ENCODE measurements around the gene LRRC74A.

The LRRC74A gene

GRCh38 chr14:76826122-76826521 lies at the start of gene LRRC74A:
Gene LRRC74A, plus strand, starts transcription at chr14:76826408. Its CDS starts 290 bp downstream, at chr14:76826698.
- DNase-seq (ENCODE audit: low read depth in 2 of 2) = no peak

GRCh38 chr14:76776428-76777251 lies 49.6 kb upstream of the LRRC74A start:
- no peak for DNase-seq (ENCODE audit: low read depth in 2 of 2)

- DNase-seq (ENCODE audit: low read depth in 2 of 2) = no peak
Observed at GRCh38 chr14:76777721-76778120, 48.5 kb upstream of the LRRC74A start.

GRCh38 chr14:76778546-76779215 lies 47.5 kb upstream of the LRRC74A start:
- no peak for DNase-seq (ENCODE audit: low read depth in 2 of 2)

- DNase-seq (ENCODE audit: low read depth in 2 of 2) = no peak
Observed at GRCh38 chr14:76779221-76780057, 46.8 kb upstream of the LRRC74A start.

GRCh38 chr14:76780058-76780345 lies 46.2 kb upstream of the LRRC74A start:
- DNase-seq (ENCODE audit: low read depth in 2 of 2) = no peak

- no peak for DNase-seq (ENCODE audit: low read depth in 2 of 2)
Observed at GRCh38 chr14:76780360-76780759, 45.8 kb upstream of the LRRC74A start.

- no peak for DNase-seq (ENCODE audit: low read depth in 2 of 2)
Observed at GRCh38 chr14:76780875-76781647, 45.1 kb upstream of the LRRC74A start.

- DNase-seq (ENCODE audit: low read depth in 2 of 2) = no peak
Observed at GRCh38 chr14:76781648-76782051, 44.6 kb upstream of the LRRC74A start.

- DNase-seq (ENCODE audit: low read depth in 2 of 2) = no peak
Observed at GRCh38 chr14:76782115-76782884, 43.9 kb upstream of the LRRC74A start.

- DNase-seq (ENCODE audit: low read depth in 2 of 2) = no peak
Observed at GRCh38 chr14:76782885-76783566, 43.2 kb upstream of the LRRC74A start.

- no peak for DNase-seq (ENCODE audit: low read depth in 2 of 2)
Observed at GRCh38 chr14:76784266-76784874, 41.8 kb upstream of the LRRC74A start.

- DNase-seq (ENCODE audit: low read depth in 2 of 2) = peak in 1 of 2 donors; percentile 46
Observed at GRCh38 chr14:76784881-76785280, 41.3 kb upstream of the LRRC74A start.

- DNase-seq (ENCODE audit: low read depth in 2 of 2) = no peak
Observed at GRCh38 chr14:76786601-76787000, 39.6 kb upstream of the LRRC74A start.

- DNase-seq (ENCODE audit: low read depth in 2 of 2) = no peak
Observed at GRCh38 chr14:76792422-76792821, 33.8 kb upstream of the LRRC74A start.

- no peak for DNase-seq (ENCODE audit: low read depth in 2 of 2)
Observed at GRCh38 chr14:76793324-76793723, 32.9 kb upstream of the LRRC74A start.

- DNase-seq (ENCODE audit: low read depth in 2 of 2) = no peak
Observed at GRCh38 chr14:76793956-76794355, 32.3 kb upstream of the LRRC74A start.

GRCh38 chr14:76806446-76806845 lies 19.8 kb upstream of the LRRC74A start:
- no peak for DNase-seq (ENCODE audit: low read depth in 2 of 2)

GRCh38 chr14:76808011-76808410 lies 18.2 kb upstream of the LRRC74A start:
- DNase-seq (ENCODE audit: low read depth in 2 of 2) = no peak

GRCh38 chr14:76808990-76809389 lies 17.2 kb upstream of the LRRC74A start:
- DNase-seq (ENCODE audit: low read depth in 2 of 2) = no peak

All from stimulated activated CD8-positive, alpha-beta memory T cell treated with anti-CD3 and anti-CD28 coated beads, Interleukin-15, amount 100 ng/mL, for 48 hours (primary cell).